ENCODE measurements around the gene RUNX3. TPM values are rescaled to one million over a fixed set of nuclear protein-coding genes. Genes with fewer than 3 reads are reported as not detected.

RUNX3 gene
- polyA plus RNA-seq, 1 experiment = 0.23 TPM

DNA sequence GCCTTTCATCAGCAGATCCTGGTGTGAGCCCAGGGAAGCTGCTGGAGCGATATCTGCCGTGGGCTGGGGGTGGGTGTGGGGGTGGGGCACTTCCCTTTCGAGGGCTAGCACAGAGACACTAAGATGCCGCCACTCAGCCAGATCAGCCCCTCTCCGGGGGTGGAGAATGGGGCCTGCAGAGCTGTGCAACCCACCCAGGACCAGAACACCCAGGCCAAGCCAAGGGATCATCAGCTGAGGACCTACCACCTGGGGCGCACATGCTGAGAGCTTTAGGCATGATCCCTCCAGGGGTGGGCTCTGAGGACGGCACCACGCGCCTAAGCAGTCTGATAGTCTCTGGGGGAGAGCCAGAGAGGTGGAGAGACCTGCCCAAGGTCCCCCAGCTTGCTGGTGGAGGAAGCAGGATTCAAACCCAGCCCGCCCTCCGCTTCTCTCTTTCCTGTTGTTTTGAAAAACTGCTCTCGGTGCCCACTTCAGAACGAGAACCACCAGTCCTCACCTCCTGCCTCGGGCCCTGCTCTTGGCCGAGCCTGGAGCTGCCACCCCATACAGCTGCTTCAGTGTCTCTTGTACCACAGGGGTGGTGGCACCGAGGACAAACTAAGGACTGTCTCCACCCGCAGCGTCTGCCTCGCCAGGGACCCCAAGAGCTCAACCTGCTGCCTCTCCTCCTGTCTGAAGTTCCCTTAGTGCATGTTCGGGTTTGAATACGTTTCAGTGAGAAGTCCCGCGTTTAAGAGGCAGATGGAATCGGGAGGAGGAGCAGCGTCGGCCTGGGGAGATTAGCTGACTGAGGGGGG lies 39.7 kb upstream of the RUNX3 start:
- TF ChIP-seq, protein P1, sequence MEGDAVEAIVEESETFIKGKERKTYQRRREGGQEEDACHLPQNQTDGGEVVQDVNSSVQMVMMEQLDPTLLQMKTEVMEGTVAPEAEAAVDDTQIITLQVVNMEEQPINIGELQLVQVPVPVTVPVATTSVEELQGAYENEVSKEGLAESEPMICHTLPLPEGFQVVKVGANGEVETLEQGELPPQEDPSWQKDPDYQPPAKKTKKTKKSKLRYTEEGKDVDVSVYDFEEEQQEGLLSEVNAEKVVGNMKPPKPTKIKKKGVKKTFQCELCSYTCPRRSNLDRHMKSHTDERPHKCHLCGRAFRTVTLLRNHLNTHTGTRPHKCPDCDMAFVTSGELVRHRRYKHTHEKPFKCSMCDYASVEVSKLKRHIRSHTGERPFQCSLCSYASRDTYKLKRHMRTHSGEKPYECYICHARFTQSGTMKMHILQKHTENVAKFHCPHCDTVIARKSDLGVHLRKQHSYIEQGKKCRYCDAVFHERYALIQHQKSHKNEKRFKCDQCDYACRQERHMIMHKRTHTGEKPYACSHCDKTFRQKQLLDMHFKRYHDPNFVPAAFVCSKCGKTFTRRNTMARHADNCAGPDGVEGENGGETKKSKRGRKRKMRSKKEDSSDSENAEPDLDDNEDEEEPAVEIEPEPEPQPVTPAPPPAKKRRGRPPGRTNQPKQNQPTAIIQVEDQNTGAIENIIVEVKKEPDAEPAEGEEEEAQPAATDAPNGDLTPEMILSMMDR (IDR thresholded peaks at IDR 0.05; ENCODE audit: insufficient read depth, low read depth, low read length) = no peak
- Histone ChIP-seq H3K27me3 (ENCODE audit: control insufficient read depth, insufficient read depth, low read length) (no peaks in the 10 kb centered on the region), H3K4me3 (ENCODE audit: low read depth, low read length) (no peak overlapping the region), H3K36me3 (ENCODE audit: control insufficient read depth, insufficient read depth, low read length) (no peaks in the 10 kb centered on the region)
- POLR2A ChIA-PET = no interaction called here
- CTCF ChIA-PET = interaction anchor here (0.8 to 0.9 kb wide), 3 partner anchors 9 to 579 kb away, joined by 3 to 4 read pairs (median 3); no protein-coding TSS in a partner anchor
- DNase-seq (ENCODE audit: low read depth) = no peak

DNA sequence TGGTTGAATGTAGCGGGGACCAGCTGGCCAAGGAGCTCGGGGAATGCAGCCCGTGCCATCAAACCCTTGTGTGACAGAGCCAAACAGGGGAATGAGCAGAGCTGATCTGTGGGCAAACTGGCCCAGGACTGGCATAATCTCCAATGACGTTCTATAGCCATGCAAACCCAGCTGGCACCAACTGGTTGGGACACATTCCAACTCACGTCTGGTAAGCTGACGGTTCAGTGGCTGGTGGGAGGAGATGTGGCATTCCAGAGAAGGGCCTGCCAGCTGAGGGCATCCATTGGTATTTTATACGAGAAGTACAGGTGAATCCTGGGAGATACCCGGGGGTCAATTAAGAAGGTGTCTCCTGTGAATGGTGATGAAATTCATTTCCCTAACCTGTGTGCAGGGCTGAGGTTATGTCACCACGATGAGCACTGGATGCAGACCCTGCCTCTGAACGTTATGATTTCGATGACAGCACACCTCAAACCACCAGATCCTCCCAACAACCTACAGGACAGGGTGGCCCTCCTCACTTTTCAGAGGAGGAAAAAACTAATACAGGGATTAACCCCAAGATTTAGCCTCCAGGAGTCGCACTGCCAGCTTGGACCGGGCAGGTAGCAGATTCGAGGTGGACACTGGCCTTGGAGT lies 39.0 kb upstream of the RUNX3 start:
- TF ChIP-seq, protein P1 (IDR thresholded peaks at IDR 0.05; ENCODE audit: insufficient read depth, low read depth, low read length) = no peak
- no peak for DNase-seq (ENCODE audit: low read depth)
- H3K27me3 ChIP-seq (ENCODE audit: control insufficient read depth, insufficient read depth, low read length) = no peaks in the 10 kb centered on the region
- H3K36me3 ChIP-seq (ENCODE audit: control insufficient read depth, insufficient read depth, low read length) = no peaks in the 10 kb centered on the region
- ChIA-PET CTCF (interaction anchor here (0.9 kb wide), 1 partner anchor 578 kb away, joined by 3 read pairs; no protein-coding TSS in a partner anchor), POLR2A (no interaction called here)
- no peak overlapping the region for H3K4me3 ChIP-seq (ENCODE audit: low read depth, low read length)

DNA sequence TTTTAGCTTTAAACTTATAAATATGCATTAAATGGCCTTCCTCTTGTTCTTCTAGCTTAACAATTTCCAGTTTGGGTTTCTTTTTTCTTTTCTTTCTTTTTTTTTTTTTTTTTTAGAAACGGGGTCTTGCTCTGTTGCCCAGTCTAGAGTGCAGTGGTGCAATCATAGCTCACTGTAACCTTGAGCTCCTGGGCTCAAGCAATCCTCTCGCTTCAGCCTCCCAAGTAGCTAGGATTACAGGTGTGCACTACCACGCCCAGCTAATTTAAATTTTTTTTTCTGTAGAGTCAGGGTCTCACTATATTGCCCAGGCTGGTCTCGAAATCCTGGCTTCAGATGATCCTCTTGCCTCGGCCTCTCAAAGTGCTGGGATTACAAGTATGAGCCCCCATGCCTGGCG lies 37.9 kb upstream of the RUNX3 start:
- ChIA-PET CTCF (no interaction called here), POLR2A (no interaction called here)
- Histone ChIP-seq H3K36me3 (ENCODE audit: control insufficient read depth, insufficient read depth, low read length) (no peaks in the 10 kb centered on the region), H3K27me3 (ENCODE audit: control insufficient read depth, insufficient read depth, low read length) (peaks cover 4% of the 10 kb centered on the region), H3K4me3 (ENCODE audit: low read depth, low read length) (no peak overlapping the region)
- TF ChIP-seq, protein P1 (IDR thresholded peaks at IDR 0.05; ENCODE audit: insufficient read depth, low read depth, low read length) = no peak
- DNase-seq (ENCODE audit: low read depth) = no peak

DNA sequence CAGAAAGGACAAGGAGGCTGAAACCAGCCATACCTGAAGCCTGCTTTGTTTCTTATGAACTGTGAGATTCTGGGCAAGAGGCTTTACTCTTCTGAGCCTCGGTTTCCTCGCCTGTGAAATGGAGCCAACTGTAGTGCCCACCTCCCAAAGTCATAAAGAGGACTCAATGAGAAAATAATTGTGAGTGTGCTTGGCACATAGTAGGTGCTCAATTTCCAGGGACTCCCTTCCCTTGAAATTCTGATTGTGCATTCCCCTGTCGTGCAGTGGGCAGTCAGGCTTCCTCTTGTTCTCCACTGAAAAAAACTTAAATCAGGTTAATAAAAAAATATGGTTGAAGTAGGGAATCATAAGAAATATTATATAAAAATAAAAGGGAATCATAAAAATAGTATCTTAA lies 37.5 kb upstream of the RUNX3 start:
- Histone ChIP-seq H3K27me3 (ENCODE audit: control insufficient read depth, insufficient read depth, low read length) (peaks cover 4% of the 10 kb centered on the region), H3K4me3 (ENCODE audit: low read depth, low read length) (no peak overlapping the region), H3K36me3 (ENCODE audit: control insufficient read depth, insufficient read depth, low read length) (no peaks in the 10 kb centered on the region)
- ChIA-PET CTCF (no interaction called here), POLR2A (no interaction called here)
- no peak for DNase-seq (ENCODE audit: low read depth)
- TF ChIP-seq, protein P1 (IDR thresholded peaks at IDR 0.05; ENCODE audit: insufficient read depth, low read depth, low read length) = no peak

DNA sequence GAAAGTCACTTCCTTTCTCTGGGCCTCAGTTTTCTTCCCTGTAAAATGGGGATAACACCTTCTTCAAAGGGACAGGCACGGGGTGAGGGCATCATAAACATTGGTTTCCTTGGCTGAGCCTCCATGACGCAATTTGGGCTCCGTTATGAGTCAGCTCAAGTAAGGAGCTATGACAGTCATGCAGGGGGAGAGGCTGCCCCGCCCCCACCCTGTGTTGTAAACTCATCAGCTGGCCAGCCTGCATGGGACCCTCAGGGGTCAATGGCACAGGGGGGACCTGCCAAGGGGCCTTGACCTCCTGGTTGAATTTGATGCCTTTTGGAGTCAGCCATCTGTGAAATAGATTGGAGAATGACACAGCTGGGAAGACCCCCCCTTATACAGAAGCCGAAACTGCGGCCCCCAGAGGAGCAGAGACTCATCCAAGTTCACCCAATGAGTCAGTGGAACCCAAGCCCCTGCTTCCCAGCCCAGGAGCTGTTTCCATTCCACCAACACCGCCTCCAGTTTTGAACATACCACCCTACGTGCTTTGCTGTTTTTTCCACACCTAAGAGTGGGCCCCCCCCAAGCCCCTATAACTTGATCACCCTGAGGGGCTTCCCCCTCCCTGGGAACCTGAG lies 36.8 kb upstream of the RUNX3 start:
- Histone ChIP-seq H3K27me3 (ENCODE audit: control insufficient read depth, insufficient read depth, low read length) (peaks cover 5% of the 10 kb centered on the region), H3K36me3 (ENCODE audit: control insufficient read depth, insufficient read depth, low read length) (no peaks in the 10 kb centered on the region), H3K4me3 (ENCODE audit: low read depth, low read length) (no peak overlapping the region)
- ChIA-PET CTCF (interaction anchor here (1.2 kb wide), 1 partner anchor 13 kb away, joined by 4 read pairs; no protein-coding TSS in a partner anchor), POLR2A (no interaction called here)
- no peak for DNase-seq (ENCODE audit: low read depth)
- TF ChIP-seq, protein P1 (IDR thresholded peaks at IDR 0.05; ENCODE audit: insufficient read depth, low read depth, low read length) = no peak
